GM08714 (cell line): Measurements from ENCODE around the gene NUP205.

Experiments
- H3K4me3 ChIP-seq: fragments of 200-500 bp; sonication (Bioruptor generic); 2 replicates; pipeline ENCODE4 v1.5.1; 2014; ENCODE audit warnings: mild to moderate bottlenecking, low read length, inconsistent platforms
- ZNF274 ChIP-seq: IDR thresholded peaks from 2 replicates; pipeline ENCODE4 v1.6.1; 2012; ENCODE audit warnings: mild to moderate bottlenecking, low read depth, low read length

NUP205 gene

GRCh38 chr7:135522509-135522908, 35.2 kb upstream of the NUP205 start:
- TF ChIP-seq ZNF274: no peak
- no peak overlapping the region for H3K4me3 ChIP-seq

- no peak overlapping the region for H3K4me3 ChIP-seq
- TF ChIP-seq ZNF274: no peak
These were observed 34.6 kb upstream of the NUP205 start for GRCh38 chr7:135523146-135523545.

- no peak for TF ChIP-seq ZNF274
- H3K4me3 ChIP-seq: no peak overlapping the region
These were observed 32.3 kb upstream of the NUP205 start for GRCh38 chr7:135525426-135525825.

- TF ChIP-seq ZNF274: no peak
- no peak overlapping the region for H3K4me3 ChIP-seq
These were observed 30.7 kb upstream of the NUP205 start for GRCh38 chr7:135527025-135527424.

- no peak overlapping the region for H3K4me3 ChIP-seq
- TF ChIP-seq ZNF274: no peak
These were observed 21.6 kb upstream of the NUP205 start for GRCh38 chr7:135536150-135536549.

GRCh38 chr7:135537453-135537852, 20.3 kb upstream of the NUP205 start:
- TF ChIP-seq ZNF274: no peak
- H3K4me3 ChIP-seq: no peak overlapping the region

GRCh38 chr7:135537905-135538304, 19.8 kb upstream of the NUP205 start:
- no peak for TF ChIP-seq ZNF274
- H3K4me3 ChIP-seq: no peak overlapping the region

- H3K4me3 ChIP-seq: no peak overlapping the region
- no peak for TF ChIP-seq ZNF274
These were observed 19.3 kb upstream of the NUP205 start for GRCh38 chr7:135538376-135538775.

GRCh38 chr7:135539629-135540028, 18.1 kb upstream of the NUP205 start:
- H3K4me3 ChIP-seq: no peak overlapping the region
- TF ChIP-seq ZNF274: no peak

- TF ChIP-seq ZNF274: no peak
- no peak overlapping the region for H3K4me3 ChIP-seq
These were observed 16.7 kb upstream of the NUP205 start for GRCh38 chr7:135541029-135541428.

- no peak overlapping the region for H3K4me3 ChIP-seq
- TF ChIP-seq ZNF274: no peak
These were observed 7.5 kb upstream of the NUP205 start for GRCh38 chr7:135550196-135550595.

- H3K4me3 ChIP-seq: no peak overlapping the region
- TF ChIP-seq ZNF274: no peak
These were observed 5.6 kb upstream of the NUP205 start for GRCh38 chr7:135552148-135552547.

GRCh38 chr7:135553346-135553745, 4.4 kb upstream of the NUP205 start:
- TF ChIP-seq ZNF274: no peak

GRCh38 chr7:135558337-135558767, 635 bp downstream of the NUP205 start:
- H3K4me3 ChIP-seq: peak overlapping the region; percentile 92
- no peak for TF ChIP-seq ZNF274

More at GRCh38 chr7:135553346-135553745, 4.4 kb upstream of the NUP205 start:
- no peak overlapping the region for H3K4me3 ChIP-seq

GRCh38 chr7:135558881-135559280, 1.2 kb downstream of the NUP205 start:
- TF ChIP-seq ZNF274: no peak
- peak overlapping the region; percentile 92 for H3K4me3 ChIP-seq

- TF ChIP-seq ZNF274: no peak
- H3K4me3 ChIP-seq: no peak overlapping the region
These were observed 2.9 kb downstream of the NUP205 start for GRCh38 chr7:135560631-135561030.

GRCh38 chr7:135562720-135563119, 5.0 kb downstream of the NUP205 start:
- TF ChIP-seq ZNF274: no peak
- no peak overlapping the region for H3K4me3 ChIP-seq

GRCh38 chr7:135571834-135572233, 14.1 kb downstream of the NUP205 start:
- no peak overlapping the region for H3K4me3 ChIP-seq
- no peak for TF ChIP-seq ZNF274
